HepG2 (cell line): Measurements from ENCODE around the gene COG4. TPM values are rescaled to one million over a fixed set of nuclear protein-coding genes. Genes with fewer than 3 reads are reported as not detected.

Experiments
- BRD4 ChIP-seq: sonication (generic); formaldehyde crosslinking; IDR thresholded peaks from 2 replicates; pipeline ENCODE4 v1.4.0; 2020; ENCODE audit warnings: missing genetic modification reagents
- DNMT3B ChIP-seq: conservative IDR thresholded peaks from 2 replicates; pipeline ENCODE4 v1.6.1; 2016; ENCODE audit warnings: missing biosample characterization, control low read depth
- DPF2 ChIP-seq: sonication (generic); formaldehyde crosslinking; IDR thresholded peaks from 2 replicates; pipeline ENCODE4 v1.4.0; 2020; ENCODE audit warnings: mild to moderate bottlenecking, low read depth, missing genetic modification reagents, borderline replicate concordance
- MXD1 ChIP-seq: sonication (generic); formaldehyde crosslinking; IDR thresholded peaks from 2 replicates; pipeline ENCODE4 v1.4.0; 2020; ENCODE audit warnings: mild to moderate bottlenecking, missing genetic modification reagents
- NKX3-1 ChIP-seq: sonication (generic); formaldehyde crosslinking; IDR thresholded peaks from 2 replicates; pipeline ENCODE4 v1.5.0; 2020; ENCODE audit warnings: missing genetic modification reagents
- PHF21A ChIP-seq: sonication (generic); formaldehyde crosslinking; IDR thresholded peaks from 2 replicates; pipeline ENCODE4 v1.5.0; 2020; ENCODE audit warnings: mild to moderate bottlenecking, missing genetic modification reagents
- SATB2 ChIP-seq: sonication (generic); formaldehyde crosslinking; IDR thresholded peaks from 2 replicates; pipeline ENCODE4 v1.5.0; 2020; ENCODE audit warnings: missing genetic modification reagents
- ZNF558 ChIP-seq: sonication (generic); formaldehyde crosslinking; IDR thresholded peaks from 2 replicates; pipeline ENCODE4 v1.9.0; 2022; ENCODE audit warnings: mild to moderate bottlenecking, missing genetic modification reagents, borderline replicate concordance
- polyA plus RNA-seq, 8 experiments: library from polyadenylated mRNA; depleted of rRNA in 3 of 8; stranded (reverse) in 7 of 8; unstranded in 1 of 8; fragments of >200 nt; fragmentation: Illumina TruSeq in 4 of 8; extraction: Trizol in 4 of 8; gene quantifications; 2 replicates each; pipeline versions ENCODE4 v1.2.1 to v1.2.3, GENCODE V29; 2011 to 2016; ENCODE audit warnings: low read depth in 4 of 8, missing spikeins in 1 of 8, mixed read lengths in 1 of 8; ENCODE audit not compliant: insufficient read depth in 1 of 8
- total RNA-seq, 5 experiments: library from RNA; depleted of rRNA; stranded (reverse); fragments of >200 nt; fragmentation: Illumina TruSeq; extraction: Trizol; gene quantifications; 2 replicates each; pipeline ENCODE4 v1.2.3, GENCODE V29; 2016; ENCODE audit warnings: low read depth in 1 of 5
- TF ChIP-seq, protein P1 (sequence below): IDR thresholded peaks from 2 replicates; pipeline ENCODE4 v1.6.1; 2012; ENCODE audit warnings: low read depth, low read length, improper control_type of control experiment
- TF ChIP-seq, protein P2 (sequence below): IDR thresholded peaks from 2 replicates; pipeline ENCODE4 v1.6.1; 2016
- TF ChIP-seq, protein P3 (sequence below): sonication (generic); formaldehyde crosslinking; IDR thresholded peaks from one replicate; pipeline ENCODE4 v1.5.1; 2020; ENCODE audit warnings: mild to moderate bottlenecking, missing genetic modification reagents; ENCODE audit errors: not compliant biosample characterization
- TF ChIP-seq, protein P4 (sequence below): sonication (generic); formaldehyde crosslinking; IDR thresholded peaks from 2 replicates; pipeline ENCODE4 v1.4.0; 2020; ENCODE audit warnings: missing genetic modification reagents
- TF ChIP-seq, protein P5 (sequence below): sonication (generic); formaldehyde crosslinking; IDR thresholded peaks from 2 replicates; pipeline ENCODE4 v1.5.0; 2020; ENCODE audit warnings: missing genetic modification reagents

The COG4 gene
- total and polyA plus RNA-seq, 2 of the 13 experiments (the other 11 are each of a cell fraction or from before 2014, with no cell fraction given), result 51.1 to 73.8 TPM

DNA sequence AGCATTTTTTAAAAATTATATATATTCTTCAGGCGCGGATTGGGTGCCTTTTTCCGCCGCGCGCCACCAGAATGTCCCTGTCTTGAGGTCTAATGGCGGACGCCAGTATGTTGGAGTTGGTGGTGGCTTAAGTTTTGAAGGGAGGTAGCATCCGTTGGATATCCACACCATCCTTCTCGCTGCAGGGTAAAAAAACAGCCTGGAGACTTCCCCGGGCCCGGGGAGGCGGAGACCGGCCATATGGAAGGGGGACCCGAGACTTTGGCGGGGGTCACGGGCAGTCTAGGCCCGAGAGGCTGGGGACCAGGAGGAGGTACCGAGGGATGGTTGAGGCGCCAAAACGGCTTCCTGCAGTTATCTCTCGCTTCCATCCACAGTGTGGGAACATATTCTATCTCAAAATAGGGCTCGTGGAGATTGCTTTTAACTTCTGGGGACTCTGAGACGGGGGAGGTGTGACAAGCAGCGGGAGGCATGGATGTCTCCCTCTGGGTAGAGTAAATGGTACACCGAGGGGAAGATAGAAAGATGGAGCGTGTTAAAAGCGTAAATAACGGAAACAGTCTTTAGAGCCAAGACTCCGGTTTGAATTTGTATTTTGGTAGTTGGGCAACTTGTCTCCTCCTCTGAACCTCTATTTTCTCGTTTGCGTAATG, 517 bp upstream of the COG4 start, which contains the start of gene SF3B3 (continued):
- TF ChIP-seq, protein P1, sequence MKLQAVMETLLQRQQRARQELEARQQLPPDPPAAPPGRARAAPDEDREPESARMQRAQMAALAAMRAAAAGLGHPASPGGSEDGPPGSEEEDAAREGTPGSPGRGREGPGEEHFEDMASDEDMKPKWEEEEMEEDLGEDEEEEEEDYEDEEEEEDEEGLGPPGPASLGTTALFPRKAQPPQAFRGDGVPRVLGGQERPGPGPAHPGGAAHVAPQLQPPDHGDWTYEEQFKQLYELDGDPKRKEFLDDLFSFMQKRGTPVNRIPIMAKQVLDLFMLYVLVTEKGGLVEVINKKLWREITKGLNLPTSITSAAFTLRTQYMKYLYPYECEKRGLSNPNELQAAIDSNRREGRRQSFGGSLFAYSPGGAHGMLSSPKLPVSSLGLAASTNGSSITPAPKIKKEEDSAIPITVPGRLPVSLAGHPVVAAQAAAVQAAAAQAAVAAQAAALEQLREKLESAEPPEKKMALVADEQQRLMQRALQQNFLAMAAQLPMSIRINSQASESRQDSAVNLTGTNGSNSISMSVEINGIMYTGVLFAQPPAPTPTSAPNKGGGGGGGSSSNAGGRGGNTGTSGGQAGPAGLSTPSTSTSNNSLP, result no peak
- TF ChIP-seq DPF2 (CRISPR knock-in tag) (no peak), PHF21A (CRISPR knock-in tag) (0 out of 2 replicates have a peak, but pooled peaks have one; percentile 21), ZNF558 (CRISPR knock-in tag) (no peak; the same call in 1 of the 2 replicates), SATB2 (CRISPR knock-in tag) (peak; percentile 47; the same call in 1 of the 2 replicates), NKX3-1 (CRISPR knock-in tag) (peak; percentile 3), DNMT3B (CRISPR knock-in tag) (peak; percentile 88; the same call in 1 of the 2 replicates), BRD4 (peak; percentile 87; the same call in 1 of the 2 replicates), MXD1 (CRISPR knock-in tag) (peak; percentile 86)
- TF ChIP-seq, protein P2, sequence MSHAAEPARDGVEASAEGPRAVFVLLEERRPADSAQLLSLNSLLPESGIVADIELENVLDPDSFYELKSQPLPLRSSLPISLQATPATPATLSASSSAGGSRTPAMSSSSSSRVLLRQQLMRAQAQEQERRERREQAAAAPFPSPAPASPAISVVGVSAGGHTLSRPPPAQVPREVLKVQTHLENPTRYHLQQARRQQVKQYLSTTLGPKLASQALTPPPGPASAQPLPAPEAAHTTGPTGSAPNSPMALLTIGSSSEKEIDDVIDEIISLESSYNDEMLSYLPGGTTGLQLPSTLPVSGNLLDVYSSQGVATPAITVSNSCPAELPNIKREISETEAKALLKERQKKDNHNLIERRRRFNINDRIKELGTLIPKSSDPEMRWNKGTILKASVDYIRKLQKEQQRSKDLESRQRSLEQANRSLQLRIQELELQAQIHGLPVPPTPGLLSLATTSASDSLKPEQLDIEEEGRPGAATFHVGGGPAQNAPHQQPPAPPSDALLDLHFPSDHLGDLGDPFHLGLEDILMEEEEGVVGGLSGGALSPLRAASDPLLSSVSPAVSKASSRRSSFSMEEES, result peak; percentile 3; the same call in 1 of the 2 replicates
- TF ChIP-seq, protein P3, sequence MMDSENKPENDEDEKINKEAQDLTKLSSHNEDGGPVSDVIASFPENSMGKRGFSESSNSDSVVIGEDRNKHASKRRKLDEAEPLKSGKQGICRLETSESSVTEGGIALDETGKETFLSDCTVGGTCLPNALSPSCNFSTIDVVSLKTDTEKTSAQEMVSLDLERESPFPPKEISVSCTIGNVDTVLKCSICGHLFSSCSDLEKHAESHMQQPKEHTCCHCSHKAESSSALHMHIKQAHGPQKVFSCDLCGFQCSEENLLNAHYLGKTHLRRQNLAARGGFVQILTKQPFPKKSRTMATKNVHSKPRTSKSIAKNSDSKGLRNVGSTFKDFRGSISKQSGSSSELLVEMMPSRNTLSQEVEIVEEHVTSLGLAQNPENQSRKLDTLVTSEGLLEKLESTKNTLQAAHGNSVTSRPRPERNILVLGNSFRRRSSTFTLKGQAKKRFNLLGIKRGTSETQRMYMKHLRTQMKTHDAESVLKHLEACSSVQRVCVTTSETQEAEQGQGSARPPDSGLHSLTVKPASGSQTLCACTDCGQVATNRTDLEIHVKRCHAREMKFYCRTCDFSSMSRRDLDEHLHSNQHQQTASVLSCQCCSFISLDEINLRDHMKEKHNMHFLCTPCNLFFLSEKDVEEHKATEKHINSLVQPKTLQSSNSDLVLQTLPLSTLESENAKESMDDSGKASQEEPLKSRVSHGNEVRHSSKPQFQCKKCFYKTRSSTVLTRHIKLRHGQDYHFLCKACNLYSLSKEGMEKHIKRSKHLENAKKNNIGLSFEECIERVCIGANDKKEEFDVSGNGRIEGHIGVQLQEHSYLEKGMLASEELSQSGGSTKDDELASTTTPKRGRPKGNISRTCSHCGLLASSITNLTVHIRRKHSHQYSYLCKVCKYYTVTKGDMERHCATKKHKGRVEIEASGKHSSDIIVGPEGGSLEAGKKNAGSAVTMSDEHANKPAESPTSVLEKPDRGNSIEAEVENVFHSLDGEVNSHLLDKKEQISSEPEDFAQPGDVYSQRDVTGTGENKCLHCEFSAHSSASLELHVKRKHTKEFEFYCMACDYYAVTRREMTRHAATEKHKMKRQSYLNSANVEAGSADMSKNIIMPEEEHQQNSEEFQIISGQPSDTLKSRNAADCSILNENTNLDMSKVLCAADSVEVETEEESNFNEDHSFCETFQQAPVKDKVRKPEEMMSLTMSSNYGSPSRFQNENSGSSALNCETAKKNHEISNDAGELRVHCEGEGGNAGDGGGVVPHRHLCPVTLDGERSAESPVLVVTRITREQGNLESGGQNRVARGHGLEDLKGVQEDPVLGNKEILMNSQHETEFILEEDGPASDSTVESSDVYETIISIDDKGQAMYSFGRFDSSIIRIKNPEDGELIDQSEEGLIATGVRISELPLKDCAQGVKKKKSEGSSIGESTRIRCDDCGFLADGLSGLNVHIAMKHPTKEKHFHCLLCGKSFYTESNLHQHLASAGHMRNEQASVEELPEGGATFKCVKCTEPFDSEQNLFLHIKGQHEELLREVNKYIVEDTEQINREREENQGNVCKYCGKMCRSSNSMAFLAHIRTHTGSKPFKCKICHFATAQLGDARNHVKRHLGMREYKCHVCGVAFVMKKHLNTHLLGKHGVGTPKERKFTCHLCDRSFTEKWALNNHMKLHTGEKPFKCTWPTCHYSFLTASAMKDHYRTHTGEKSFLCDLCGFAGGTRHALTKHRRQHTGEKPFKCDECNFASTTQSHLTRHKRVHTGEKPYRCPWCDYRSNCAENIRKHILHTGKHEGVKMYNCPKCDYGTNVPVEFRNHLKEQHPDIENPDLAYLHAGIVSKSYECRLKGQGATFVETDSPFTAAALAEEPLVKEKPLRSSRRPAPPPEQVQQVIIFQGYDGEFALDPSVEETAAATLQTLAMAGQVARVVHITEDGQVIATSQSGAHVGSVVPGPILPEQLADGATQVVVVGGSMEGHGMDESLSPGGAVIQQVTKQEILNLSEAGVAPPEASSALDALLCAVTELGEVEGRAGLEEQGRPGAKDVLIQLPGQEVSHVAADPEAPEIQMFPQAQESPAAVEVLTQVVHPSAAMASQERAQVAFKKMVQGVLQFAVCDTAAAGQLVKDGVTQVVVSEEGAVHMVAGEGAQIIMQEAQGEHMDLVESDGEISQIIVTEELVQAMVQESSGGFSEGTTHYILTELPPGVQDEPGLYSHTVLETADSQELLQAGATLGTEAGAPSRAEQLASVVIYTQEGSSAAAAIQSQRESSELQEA (CRISPR knock-in tag), result no peak
- TF ChIP-seq, protein P4, sequence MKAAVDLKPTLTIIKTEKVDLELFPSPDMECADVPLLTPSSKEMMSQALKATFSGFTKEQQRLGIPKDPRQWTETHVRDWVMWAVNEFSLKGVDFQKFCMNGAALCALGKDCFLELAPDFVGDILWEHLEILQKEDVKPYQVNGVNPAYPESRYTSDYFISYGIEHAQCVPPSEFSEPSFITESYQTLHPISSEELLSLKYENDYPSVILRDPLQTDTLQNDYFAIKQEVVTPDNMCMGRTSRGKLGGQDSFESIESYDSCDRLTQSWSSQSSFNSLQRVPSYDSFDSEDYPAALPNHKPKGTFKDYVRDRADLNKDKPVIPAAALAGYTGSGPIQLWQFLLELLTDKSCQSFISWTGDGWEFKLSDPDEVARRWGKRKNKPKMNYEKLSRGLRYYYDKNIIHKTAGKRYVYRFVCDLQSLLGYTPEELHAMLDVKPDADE (CRISPR knock-in tag), result peak; percentile 77; the same call in 1 of the 2 replicates
- TF ChIP-seq, protein P5, sequence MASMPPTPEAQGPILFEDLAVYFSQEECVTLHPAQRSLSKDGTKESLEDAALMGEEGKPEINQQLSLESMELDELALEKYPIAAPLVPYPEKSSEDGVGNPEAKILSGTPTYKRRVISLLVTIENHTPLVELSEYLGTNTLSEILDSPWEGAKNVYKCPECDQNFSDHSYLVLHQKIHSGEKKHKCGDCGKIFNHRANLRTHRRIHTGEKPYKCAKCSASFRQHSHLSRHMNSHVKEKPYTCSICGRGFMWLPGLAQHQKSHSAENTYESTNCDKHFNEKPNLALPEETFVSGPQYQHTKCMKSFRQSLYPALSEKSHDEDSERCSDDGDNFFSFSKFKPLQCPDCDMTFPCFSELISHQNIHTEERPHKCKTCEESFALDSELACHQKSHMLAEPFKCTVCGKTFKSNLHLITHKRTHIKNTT (CRISPR knock-in tag), result 0 out of 2 replicates have a peak, but pooled peaks have one; percentile 42
